ENCODE measurements around the gene EID3. TPM values are rescaled to one million over a fixed set of nuclear protein-coding genes. Genes with fewer than 3 reads are reported as not detected.

The EID3 gene
- total and polyA plus RNA-seq, 4 experiments from 2014 or later, result 9.4 to 15.6 (median 11.3) TPM

DNA sequence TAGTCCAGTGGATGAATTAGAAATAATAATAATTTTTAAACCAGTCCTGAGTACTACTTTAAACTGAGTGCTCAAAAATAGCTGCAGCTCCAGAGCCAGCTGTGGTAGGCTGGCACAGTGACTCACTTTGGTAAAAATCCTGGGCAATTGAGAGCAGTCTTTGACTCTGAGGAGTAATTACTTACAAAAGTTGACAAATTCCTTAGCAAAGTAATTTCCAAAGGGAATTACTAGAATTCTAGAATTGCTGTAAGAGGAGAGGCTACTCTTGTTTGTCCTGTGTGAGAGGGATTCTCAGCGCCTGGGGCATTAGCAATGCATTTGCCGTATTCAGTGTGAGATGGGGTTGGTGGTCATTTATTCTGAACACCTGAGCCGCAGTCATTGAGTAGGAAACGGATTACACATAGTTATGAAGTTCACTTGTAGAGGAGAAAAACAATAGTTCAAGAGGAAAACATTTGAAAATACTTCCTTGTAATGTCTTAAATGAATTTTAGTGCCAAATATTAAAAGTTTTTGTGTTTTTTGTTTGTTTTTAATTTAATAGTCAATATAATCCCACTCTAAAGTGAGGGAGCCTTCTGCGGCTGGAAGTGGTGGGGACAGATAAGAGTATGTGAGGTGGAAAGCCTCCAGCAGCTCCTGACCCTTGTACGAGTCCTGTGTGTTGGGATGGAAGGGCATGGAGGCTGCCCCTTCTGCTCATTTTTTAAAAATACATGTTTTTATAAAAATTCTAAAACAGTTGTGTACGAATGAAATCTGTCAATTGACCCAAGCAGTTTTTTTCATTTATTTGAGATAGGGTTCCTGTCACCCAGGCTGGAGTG is 41.9 kb downstream of the EID3 start:
- H3K27ac Mint-ChIP-seq, result no peak overlapping the region
- H3K4me1 ChIP-seq (ENCODE audit: insufficient read depth, low read length), result no peaks in the 10 kb centered on the region
- H3K27me3 ChIP-seq (ENCODE audit: insufficient read depth, low read length), result no peaks in the 10 kb centered on the region
- H3K36me3 ChIP-seq (ENCODE audit: insufficient read depth, low read length), result peaks cover 42% of the 10 kb centered on the region
- intact Hi-C loops (cut with micrococcal nuclease), result no loop called here
- H3K9me3 ChIP-seq (ENCODE audit: control insufficient read depth in 1 of 2, low read length in 2 of 2), result no peaks in the 10 kb centered on the region
- H3K9me3 Mint-ChIP-seq, result no peaks in the 10 kb centered on the region
- POLR2A ChIA-PET (ENCODE audit: partially characterized antibody), result no interaction called here
- peaks cover 39 to 69% of the 10 kb centered on the region in 2 donors for H3K36me3 Mint-ChIP-seq
- no peaks in the 10 kb centered on the region for H3K27me3 Mint-ChIP-seq
- H3K4me1 Mint-ChIP-seq, result peaks cover 0 to 3% (median 0%) of the 10 kb centered on the region in 4 donors
- no peak overlapping the region for H3K4me3 ChIP-seq (ENCODE audit: low read length in 2 of 2)
- H3K4me3 Mint-ChIP-seq, result no peak overlapping the region
- no peak for DNase-seq
- no peak overlapping the region for H3K27ac ChIP-seq (ENCODE audit: low read depth, low read length)
- CTCF ChIA-PET (ENCODE audit: partially characterized antibody), result interaction anchor here (1.2 kb wide), 1 partner anchor 13 kb away, joined by 4 read pairs; no protein-coding TSS in a partner anchor

DNA sequence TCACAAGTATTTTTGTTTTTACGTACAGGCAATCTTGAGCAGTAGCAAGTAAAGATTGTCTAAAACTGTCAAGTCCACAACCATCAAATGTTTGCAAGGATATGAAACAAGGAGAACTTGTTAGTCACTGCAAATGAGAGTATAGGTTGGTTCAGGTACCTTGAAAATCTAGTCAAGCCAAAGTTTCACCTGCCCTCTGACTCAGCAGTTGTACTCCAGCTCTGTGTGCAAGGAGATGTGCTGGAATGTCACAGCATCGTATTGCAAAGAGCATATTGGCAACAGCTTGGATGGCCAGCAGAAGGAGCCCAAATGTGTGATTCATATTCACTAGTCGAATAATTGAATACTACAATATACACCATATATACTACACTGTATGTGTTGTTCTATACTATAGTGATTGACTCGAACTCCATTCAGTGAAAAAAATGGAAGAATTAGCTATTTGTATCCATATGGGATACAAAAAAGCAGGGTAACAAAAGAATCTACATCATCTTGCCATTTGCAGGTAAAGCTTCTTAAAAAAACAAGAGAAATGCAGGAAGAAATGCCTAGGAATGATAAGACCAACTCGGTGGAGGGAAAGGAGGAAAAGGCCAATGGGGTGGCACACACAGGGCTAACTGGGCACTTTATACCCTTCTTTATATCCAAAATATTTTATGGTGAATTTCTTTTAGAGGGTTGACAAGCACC is 44.0 kb downstream of the EID3 start:
- Mint-ChIP-seq H3K4me3 (no peak overlapping the region), H3K36me3 (peaks cover 32 to 59% of the 10 kb centered on the region in 2 donors), H3K9me3 (no peaks in the 10 kb centered on the region), H3K27me3 (no peaks in the 10 kb centered on the region), H3K27ac (peak overlapping the region in 2 of 7 donors; percentile 29 to 72), H3K4me1 (peaks cover 0 to 4% (median 0%) of the 10 kb centered on the region in 4 donors)
- no peaks in the 10 kb centered on the region for H3K4me1 ChIP-seq (ENCODE audit: insufficient read depth, low read length)
- POLR2A ChIA-PET (ENCODE audit: partially characterized antibody), result no interaction called here
- H3K27me3 ChIP-seq (ENCODE audit: insufficient read depth, low read length), result no peaks in the 10 kb centered on the region
- no peak overlapping the region for H3K27ac ChIP-seq (ENCODE audit: low read depth, low read length)
- CTCF ChIA-PET (ENCODE audit: partially characterized antibody), result interaction anchor here (1.1 kb wide), 1 partner anchor 8 kb away, joined by 4 read pairs; no protein-coding TSS in a partner anchor
- no peak overlapping the region for H3K4me3 ChIP-seq (ENCODE audit: low read length in 2 of 2)
- H3K9me3 ChIP-seq (ENCODE audit: control insufficient read depth in 1 of 2, low read length in 2 of 2), result no peaks in the 10 kb centered on the region
- no peak for DNase-seq
- intact Hi-C loops (cut with micrococcal nuclease), result no loop called here
- peaks cover 26% of the 10 kb centered on the region for H3K36me3 ChIP-seq (ENCODE audit: insufficient read depth, low read length)

DNA sequence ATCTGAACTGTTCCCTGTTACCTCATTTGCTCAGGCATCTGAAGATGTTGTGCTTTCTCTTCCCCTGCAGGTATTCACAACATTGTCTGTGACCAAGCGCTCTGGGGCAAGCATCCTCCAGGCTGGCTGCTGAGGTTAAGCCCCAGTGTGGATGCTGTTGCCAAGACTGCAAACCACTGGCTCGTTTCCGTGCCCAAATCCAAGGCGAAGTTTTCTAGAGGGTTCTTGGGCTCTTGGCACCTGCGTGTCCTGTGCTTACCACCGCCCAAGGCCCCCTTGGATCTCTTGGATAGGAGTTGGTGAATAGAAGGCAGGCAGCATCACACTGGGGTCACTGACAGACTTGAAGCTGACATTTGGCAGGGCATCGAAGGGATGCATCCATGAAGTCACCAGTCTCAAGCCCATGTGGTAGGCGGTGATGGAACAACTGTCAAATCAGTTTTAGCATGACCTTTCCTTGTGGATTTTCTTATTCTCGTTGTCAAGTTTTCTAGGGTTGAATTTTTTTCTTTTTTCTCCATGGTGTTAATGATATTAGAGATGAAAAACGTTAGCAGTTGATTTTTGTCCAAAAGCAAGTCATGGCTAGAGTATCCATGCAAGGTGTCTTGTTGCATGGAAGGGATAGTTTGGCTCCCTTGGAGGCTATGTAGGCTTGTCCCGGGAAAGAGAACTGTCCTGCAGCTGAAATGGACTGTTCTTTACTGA is 44.9 kb downstream of the EID3 start:
- ChIA-PET CTCF (ENCODE audit: partially characterized antibody) (interaction anchor here (1.1 to 1.4 kb wide), 2 partner anchors 9 to 133 kb away, joined by 3 to 4 read pairs; partner anchors contain the start of gene TXNRD1), POLR2A (ENCODE audit: partially characterized antibody) (no interaction called here)
- no peak for DNase-seq
- H3K4me1 ChIP-seq (ENCODE audit: insufficient read depth, low read length), result no peaks in the 10 kb centered on the region
- Mint-ChIP-seq H3K4me1 (peaks cover 0 to 1% (median 0%) of the 10 kb centered on the region in 4 donors), H3K27ac (no peak overlapping the region), H3K36me3 (peaks cover 31 to 53% of the 10 kb centered on the region in 2 donors), H3K27me3 (no peaks in the 10 kb centered on the region), H3K4me3 (no peak overlapping the region), H3K9me3 (no peaks in the 10 kb centered on the region)
- H3K4me3 ChIP-seq (ENCODE audit: low read length in 2 of 2), result no peak overlapping the region
- peaks cover 20% of the 10 kb centered on the region for H3K36me3 ChIP-seq (ENCODE audit: insufficient read depth, low read length)
- H3K27ac ChIP-seq (ENCODE audit: low read depth, low read length), result no peak overlapping the region
- H3K27me3 ChIP-seq (ENCODE audit: insufficient read depth, low read length), result no peaks in the 10 kb centered on the region
- intact Hi-C loops (cut with micrococcal nuclease), result no loop called here
- no peaks in the 10 kb centered on the region for H3K9me3 ChIP-seq (ENCODE audit: control insufficient read depth in 1 of 2, low read length in 2 of 2)

DNA sequence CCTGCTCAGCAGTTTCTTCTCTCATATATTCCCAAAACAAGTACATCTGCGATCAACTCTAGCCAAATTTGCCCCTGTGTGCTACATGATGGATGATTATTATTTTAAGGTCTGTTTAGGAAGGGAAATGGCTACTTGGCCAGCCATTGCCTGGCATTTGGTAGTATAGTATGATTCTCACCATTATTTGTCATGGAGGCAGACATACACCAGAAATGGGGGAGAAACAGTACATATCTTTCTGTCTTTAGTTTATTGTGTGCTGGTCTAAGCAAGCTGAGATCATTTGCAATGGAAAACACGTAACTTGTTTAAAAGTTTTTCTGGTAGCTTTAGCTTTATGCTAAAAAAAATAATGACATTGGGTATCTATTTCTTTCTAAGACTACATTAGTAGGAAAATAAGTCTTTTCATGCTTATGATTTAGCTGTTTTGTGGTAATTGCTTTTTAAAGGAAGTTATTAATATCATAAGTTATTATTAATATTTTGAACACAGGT is 45.5 kb downstream of the EID3 start:
- H3K9me3 Mint-ChIP-seq, result no peaks in the 10 kb centered on the region
- no peak overlapping the region for H3K4me3 Mint-ChIP-seq
- ChIA-PET CTCF (ENCODE audit: partially characterized antibody) (interaction anchor here (1.0 to 1.4 kb wide), 2 partner anchors 10 to 133 kb away, joined by 3 to 5 read pairs; partner anchors contain the start of gene TXNRD1), POLR2A (ENCODE audit: partially characterized antibody) (no interaction called here)
- Histone ChIP-seq H3K27me3 (ENCODE audit: insufficient read depth, low read length) (no peaks in the 10 kb centered on the region), H3K36me3 (ENCODE audit: insufficient read depth, low read length) (peaks cover 20% of the 10 kb centered on the region), H3K4me1 (ENCODE audit: insufficient read depth, low read length) (no peaks in the 10 kb centered on the region), H3K27ac (ENCODE audit: low read depth, low read length) (no peak overlapping the region), H3K9me3 (ENCODE audit: control insufficient read depth in 1 of 2, low read length in 2 of 2) (no peaks in the 10 kb centered on the region), H3K4me3 (ENCODE audit: low read length in 2 of 2) (no peak overlapping the region)
- DNase-seq, result no peak
- peaks cover 32 to 53% of the 10 kb centered on the region in 2 donors for H3K36me3 Mint-ChIP-seq
- peaks cover 0 to 1% (median 0%) of the 10 kb centered on the region in 4 donors for H3K4me1 Mint-ChIP-seq
- no peaks in the 10 kb centered on the region for H3K27me3 Mint-ChIP-seq
- peak overlapping the region in 1 of 7 donors; percentile 28 for H3K27ac Mint-ChIP-seq
- intact Hi-C loops (cut with micrococcal nuclease), result no loop called here

DNA sequence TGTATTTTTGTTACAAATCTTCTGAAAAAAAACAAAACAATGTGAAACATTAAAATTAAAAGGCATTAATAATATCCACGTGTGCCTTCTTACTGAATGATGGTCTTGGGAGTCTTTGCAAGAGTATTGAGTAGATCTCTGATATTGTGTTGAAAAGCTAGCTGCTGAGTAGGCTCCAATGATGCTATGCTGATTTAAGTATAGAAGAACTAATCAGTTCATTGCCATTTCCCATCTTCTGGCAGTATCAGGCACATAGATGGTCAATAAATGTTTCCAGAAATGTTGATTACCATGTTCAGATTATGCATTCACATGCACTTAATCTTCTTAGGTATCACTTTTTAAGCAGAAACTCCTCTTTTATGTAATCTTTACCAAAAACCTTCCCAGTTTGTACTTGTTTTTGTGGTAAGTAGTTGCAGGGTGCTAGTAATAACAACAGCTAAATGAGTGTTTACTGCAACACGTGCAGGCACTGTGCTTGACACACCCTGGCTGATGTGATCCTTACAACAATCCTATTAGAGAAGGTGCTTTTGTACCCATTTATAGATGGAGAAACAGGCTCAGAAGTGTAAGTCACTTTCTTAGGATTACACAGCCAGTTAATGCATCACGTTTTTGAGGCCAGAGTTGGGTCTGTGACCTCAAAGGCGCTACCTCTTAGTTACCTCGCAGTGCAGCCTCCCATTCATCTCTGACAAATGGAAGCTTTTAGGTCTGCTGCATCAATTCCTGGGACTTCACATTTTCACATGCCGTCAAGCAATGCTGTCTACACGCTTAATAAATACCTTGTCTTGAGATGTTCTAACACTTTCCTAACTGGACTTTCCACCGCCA is 46.9 kb downstream of the EID3 start:
- ChIA-PET CTCF (ENCODE audit: partially characterized antibody) (interaction anchor here (1.4 kb wide), 3 partner anchors 62 to 135 kb away, joined by 3 read pairs; partner anchors contain the start of gene TXNRD1), POLR2A (ENCODE audit: partially characterized antibody) (no interaction called here)
- H3K27ac ChIP-seq (ENCODE audit: low read depth, low read length), result no peak overlapping the region
- H3K36me3 Mint-ChIP-seq, result peaks cover 30 to 44% of the 10 kb centered on the region in 2 donors
- DNase-seq, result no peak
- H3K27me3 ChIP-seq (ENCODE audit: insufficient read depth, low read length), result no peaks in the 10 kb centered on the region
- peaks cover 20% of the 10 kb centered on the region for H3K36me3 ChIP-seq (ENCODE audit: insufficient read depth, low read length)
- H3K27ac Mint-ChIP-seq, result peak overlapping the region in 1 of 7 donors; percentile 52
- no peaks in the 10 kb centered on the region for H3K4me1 ChIP-seq (ENCODE audit: insufficient read depth, low read length)
- no peak overlapping the region for H3K4me3 Mint-ChIP-seq
- intact Hi-C loops (cut with micrococcal nuclease), result loop anchor here (10.0 kb wide), 2 partner anchors 296 to 476 kb away; partner anchors contain the start of gene GLT8D2
- no peak overlapping the region for H3K4me3 ChIP-seq (ENCODE audit: low read length in 2 of 2)
- H3K4me1 Mint-ChIP-seq, result peaks cover 0 to 1% (median 0%) of the 10 kb centered on the region in 4 donors
- no peaks in the 10 kb centered on the region for H3K9me3 ChIP-seq (ENCODE audit: control insufficient read depth in 1 of 2, low read length in 2 of 2)
- H3K9me3 Mint-ChIP-seq, result no peaks in the 10 kb centered on the region
- H3K27me3 Mint-ChIP-seq, result no peaks in the 10 kb centered on the region
